Measurements from ENCODE around the gene ABCC3. TPM values are rescaled to one million over a fixed set of nuclear protein-coding genes. Genes with fewer than 3 reads are reported as not detected.
A peak's percentile ranks its signal among the peaks of the same experiment; 100 is the strongest.

Gene ABCC3
- total and polyA plus RNA-seq, 2 donors (not counting 1 experiment from before 2014, with no cell fraction given), result 11.5 to 34.8 TPM

DNA sequence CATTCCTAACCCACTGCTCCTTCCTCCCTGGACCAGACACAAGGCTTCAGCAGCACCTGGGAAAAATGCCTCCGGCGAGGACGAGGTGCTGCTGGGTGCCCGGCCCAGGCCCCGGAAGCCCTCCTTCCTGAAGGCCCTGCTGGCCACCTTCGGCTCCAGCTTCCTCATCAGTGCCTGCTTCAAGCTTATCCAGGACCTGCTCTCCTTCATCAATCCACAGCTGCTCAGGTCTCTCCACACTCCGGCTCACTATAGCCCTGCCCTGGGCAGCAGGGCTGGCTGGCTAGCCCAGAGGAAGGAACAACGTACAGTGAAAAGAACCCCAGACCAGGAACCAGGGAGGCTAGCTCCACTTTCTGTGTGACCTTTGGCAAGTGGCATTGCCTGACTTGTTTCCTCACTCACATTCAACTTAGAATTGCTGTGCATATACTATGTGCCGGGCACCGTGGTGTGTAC is 26.2 kb downstream of the ABCC3 start:
- H3K9me3 ChIP-seq (ENCODE audit: control insufficient read depth, insufficient read depth, low read depth, low read length), result no peaks in the 10 kb centered on the region
- H3K27me3 ChIP-seq (ENCODE audit: control insufficient read depth, insufficient read depth, low read length), result no peaks in the 10 kb centered on the region
- H3K27ac ChIP-seq (ENCODE audit: insufficient read depth, low read length), result peak overlapping the region; percentile 39
- H3K4me1 ChIP-seq (ENCODE audit: control insufficient read depth, extremely low read depth, insufficient read depth, low read length), result peaks cover 33% of the 10 kb centered on the region
- H4K20me1 ChIP-seq (ENCODE audit: control insufficient read depth, extremely low read depth, insufficient read depth, low read length), result no peaks in the 10 kb centered on the region
- H3K36me3 ChIP-seq (ENCODE audit: control insufficient read depth, insufficient read depth, low read length), result no peaks in the 10 kb centered on the region
- TF ChIP-seq, protein P1, sequence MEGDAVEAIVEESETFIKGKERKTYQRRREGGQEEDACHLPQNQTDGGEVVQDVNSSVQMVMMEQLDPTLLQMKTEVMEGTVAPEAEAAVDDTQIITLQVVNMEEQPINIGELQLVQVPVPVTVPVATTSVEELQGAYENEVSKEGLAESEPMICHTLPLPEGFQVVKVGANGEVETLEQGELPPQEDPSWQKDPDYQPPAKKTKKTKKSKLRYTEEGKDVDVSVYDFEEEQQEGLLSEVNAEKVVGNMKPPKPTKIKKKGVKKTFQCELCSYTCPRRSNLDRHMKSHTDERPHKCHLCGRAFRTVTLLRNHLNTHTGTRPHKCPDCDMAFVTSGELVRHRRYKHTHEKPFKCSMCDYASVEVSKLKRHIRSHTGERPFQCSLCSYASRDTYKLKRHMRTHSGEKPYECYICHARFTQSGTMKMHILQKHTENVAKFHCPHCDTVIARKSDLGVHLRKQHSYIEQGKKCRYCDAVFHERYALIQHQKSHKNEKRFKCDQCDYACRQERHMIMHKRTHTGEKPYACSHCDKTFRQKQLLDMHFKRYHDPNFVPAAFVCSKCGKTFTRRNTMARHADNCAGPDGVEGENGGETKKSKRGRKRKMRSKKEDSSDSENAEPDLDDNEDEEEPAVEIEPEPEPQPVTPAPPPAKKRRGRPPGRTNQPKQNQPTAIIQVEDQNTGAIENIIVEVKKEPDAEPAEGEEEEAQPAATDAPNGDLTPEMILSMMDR (conservative IDR thresholded peaks at IDR 0.05 in 1 of 2, IDR thresholded peaks at IDR 0.05 in 1 of 2; ENCODE audit: low read depth in 1 of 2, low read length in 2 of 2), result no peak
- TF ChIP-seq EZH2 (IDR thresholded peaks at IDR 0.05; ENCODE audit: low read length, missing control alignments), result no peak
- H3K9ac ChIP-seq (ENCODE audit: insufficient read depth, low read length), result no peak overlapping the region
- no peaks in the 10 kb centered on the region for H3K79me2 ChIP-seq (ENCODE audit: control insufficient read depth, insufficient read depth, low read length)
- DNase-seq (ENCODE audit: low read depth in 2 of 2), result no peak
- no peak overlapping the region for H2AFZ ChIP-seq (ENCODE audit: low read length)
- H3K4me3 ChIP-seq (replicated peaks in 1 of 4; ENCODE audit: control extremely low read depth in 1 of 4, insufficient read depth in 1 of 4, low read depth in 3 of 4, low read length in 4 of 4), result no peak overlapping the region
- H3K4me2 ChIP-seq (ENCODE audit: extremely low read depth, insufficient read depth, low read length), result no peak overlapping the region

DNA sequence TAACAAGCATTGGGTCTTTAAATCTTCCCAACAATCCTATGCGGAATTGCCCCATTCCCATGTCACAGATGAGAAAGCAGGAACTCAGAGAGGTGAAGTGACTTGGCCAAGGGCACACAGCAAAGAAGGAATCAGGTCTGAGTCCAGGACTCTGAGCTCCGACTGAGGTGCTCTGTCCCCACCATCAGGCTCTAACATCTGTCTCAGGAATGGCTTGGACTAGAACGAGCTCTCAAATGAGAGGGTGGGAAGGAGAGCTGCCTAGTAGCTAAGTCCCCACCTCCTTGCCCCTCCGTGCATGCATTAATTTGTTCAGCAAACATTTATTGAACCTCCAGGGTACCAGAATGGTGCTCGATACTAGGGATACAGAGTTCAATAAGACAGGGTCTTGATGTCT is 26.7 kb downstream of the ABCC3 start:
- no peaks in the 10 kb centered on the region for H4K20me1 ChIP-seq (ENCODE audit: control insufficient read depth, extremely low read depth, insufficient read depth, low read length)
- peak overlapping the region; percentile 7 for H3K9ac ChIP-seq (ENCODE audit: insufficient read depth, low read length)
- peak overlapping the region; percentile 27 for H3K4me2 ChIP-seq (ENCODE audit: extremely low read depth, insufficient read depth, low read length)
- H2AFZ ChIP-seq (ENCODE audit: low read length), result no peak overlapping the region
- H3K79me2 ChIP-seq (ENCODE audit: control insufficient read depth, insufficient read depth, low read length), result no peaks in the 10 kb centered on the region
- no peaks in the 10 kb centered on the region for H3K27me3 ChIP-seq (ENCODE audit: control insufficient read depth, insufficient read depth, low read length)
- H3K36me3 ChIP-seq (ENCODE audit: control insufficient read depth, insufficient read depth, low read length), result no peaks in the 10 kb centered on the region
- H3K9me3 ChIP-seq (ENCODE audit: control insufficient read depth, insufficient read depth, low read depth, low read length), result no peaks in the 10 kb centered on the region
- peak overlapping the region; percentile 39 for H3K27ac ChIP-seq (ENCODE audit: insufficient read depth, low read length)
- DNase-seq (ENCODE audit: low read depth in 2 of 2), result no peak
- TF ChIP-seq EZH2 (IDR thresholded peaks at IDR 0.05; ENCODE audit: low read length, missing control alignments), result no peak
- TF ChIP-seq, protein P1 (conservative IDR thresholded peaks at IDR 0.05 in 1 of 2, IDR thresholded peaks at IDR 0.05 in 1 of 2; ENCODE audit: low read depth in 1 of 2, low read length in 2 of 2), result no peak
- H3K4me3 ChIP-seq (replicated peaks in 1 of 4; ENCODE audit: control extremely low read depth in 1 of 4, insufficient read depth in 1 of 4, low read depth in 3 of 4, low read length in 4 of 4), result no peak overlapping the region
- H3K4me1 ChIP-seq (ENCODE audit: control insufficient read depth, extremely low read depth, insufficient read depth, low read length), result peaks cover 33% of the 10 kb centered on the region

GRCh38 chr17:50661795-50662391 is 27.2 kb downstream of the ABCC3 start:
- H3K4me1 ChIP-seq (ENCODE audit: control insufficient read depth, extremely low read depth, insufficient read depth, low read length), result peaks cover 33% of the 10 kb centered on the region
- no peaks in the 10 kb centered on the region for H3K36me3 ChIP-seq (ENCODE audit: control insufficient read depth, insufficient read depth, low read length)
- TF ChIP-seq EZH2 (IDR thresholded peaks at IDR 0.05; ENCODE audit: low read length, missing control alignments), result no peak
- TF ChIP-seq, protein P1 (conservative IDR thresholded peaks at IDR 0.05 in 1 of 2, IDR thresholded peaks at IDR 0.05 in 1 of 2; ENCODE audit: low read depth in 1 of 2, low read length in 2 of 2), result no peak
- H3K4me2 ChIP-seq (ENCODE audit: extremely low read depth, insufficient read depth, low read length), result peak overlapping the region; percentile 54
- H3K79me2 ChIP-seq (ENCODE audit: control insufficient read depth, insufficient read depth, low read length), result no peaks in the 10 kb centered on the region
- no peak overlapping the region for H3K4me3 ChIP-seq (replicated peaks in 1 of 4; ENCODE audit: control extremely low read depth in 1 of 4, insufficient read depth in 1 of 4, low read depth in 3 of 4, low read length in 4 of 4)
- peak; percentile 88 to 89 for DNase-seq (ENCODE audit: low read depth in 2 of 2)
- H4K20me1 ChIP-seq (ENCODE audit: control insufficient read depth, extremely low read depth, insufficient read depth, low read length), result no peaks in the 10 kb centered on the region
- no peaks in the 10 kb centered on the region for H3K9me3 ChIP-seq (ENCODE audit: control insufficient read depth, insufficient read depth, low read depth, low read length)
- H3K9ac ChIP-seq (ENCODE audit: insufficient read depth, low read length), result peak overlapping the region; percentile 7
- peak overlapping the region; percentile 54 for H2AFZ ChIP-seq (ENCODE audit: low read length)
- H3K27ac ChIP-seq (ENCODE audit: insufficient read depth, low read length), result peak overlapping the region; percentile 39
- no peaks in the 10 kb centered on the region for H3K27me3 ChIP-seq (ENCODE audit: control insufficient read depth, insufficient read depth, low read length)
